Femur (tissue), 1 donor: ENCODE data around the gene PPP1R12C.
A peak's percentile ranks its signal among the peaks of the same experiment; 100 is the strongest.

Experiments
- DNase-seq: peaks from one replicate; pipeline ENCODE4 v3.0.0-alpha.2; 2017

The PPP1R12C gene

DNA sequence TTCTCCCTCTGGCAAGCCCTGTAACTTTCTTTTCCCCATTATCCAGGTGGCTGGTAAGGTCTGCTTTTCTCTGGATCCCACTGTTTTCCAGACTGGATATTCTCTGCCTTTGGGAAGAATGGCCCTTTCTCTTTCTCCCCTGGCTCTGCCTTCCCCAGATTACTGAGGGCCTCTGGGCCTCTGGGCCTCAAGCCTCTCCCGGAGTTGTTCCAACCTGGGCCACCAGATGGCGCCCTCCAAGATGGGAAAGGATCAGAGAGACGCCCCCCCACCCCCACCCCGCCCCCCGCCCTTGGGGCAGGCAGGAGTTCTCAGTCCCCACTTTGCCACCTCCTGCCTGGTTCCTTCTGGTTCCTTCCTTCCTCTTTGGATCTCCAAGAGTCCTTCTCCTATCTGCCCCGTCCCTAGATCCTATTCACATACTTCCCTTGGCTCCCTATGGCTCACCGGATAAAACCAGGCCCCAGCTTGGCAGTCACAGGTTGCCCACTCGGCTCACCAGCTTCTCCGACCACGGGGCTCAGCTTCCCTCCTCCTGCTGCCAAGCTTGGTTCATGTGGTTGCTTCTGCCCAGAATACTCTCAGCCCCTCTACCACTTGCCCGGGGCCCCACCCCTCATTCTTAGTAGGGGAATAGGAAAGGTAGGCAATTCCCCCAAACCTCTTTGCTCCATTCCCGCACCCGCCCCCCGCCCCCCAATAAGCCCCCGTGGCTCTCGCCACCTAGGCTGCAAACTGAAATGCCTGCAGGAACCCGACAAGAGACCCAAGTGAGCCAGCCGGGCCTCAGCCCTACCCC lies 28.7 kb downstream of the PPP1R12C start:
- DNase-seq: peak; percentile 84

DNA sequence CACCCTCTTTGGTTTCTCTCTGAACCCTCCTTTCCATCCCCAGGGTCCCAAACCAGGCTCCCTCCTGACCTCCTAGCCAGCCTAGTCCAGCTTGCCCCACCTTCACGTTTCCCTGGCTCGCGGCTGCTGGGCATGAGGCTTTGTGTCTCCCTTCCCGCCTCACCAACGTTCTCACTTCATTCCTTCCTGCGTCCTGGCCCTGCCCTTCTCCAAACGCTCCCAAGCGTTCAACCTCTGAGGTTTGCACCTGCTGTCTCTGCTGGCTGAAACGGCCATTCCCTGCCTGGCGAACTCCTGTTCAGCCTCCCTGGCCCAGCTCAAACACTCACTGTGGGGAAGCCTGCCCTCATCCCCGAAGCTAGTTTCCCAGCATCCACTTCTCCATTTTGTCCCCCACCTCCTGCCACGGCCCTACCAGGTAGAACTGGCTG lies 29.4 kb downstream of the PPP1R12C start:
- no peak for DNase-seq

DNA sequence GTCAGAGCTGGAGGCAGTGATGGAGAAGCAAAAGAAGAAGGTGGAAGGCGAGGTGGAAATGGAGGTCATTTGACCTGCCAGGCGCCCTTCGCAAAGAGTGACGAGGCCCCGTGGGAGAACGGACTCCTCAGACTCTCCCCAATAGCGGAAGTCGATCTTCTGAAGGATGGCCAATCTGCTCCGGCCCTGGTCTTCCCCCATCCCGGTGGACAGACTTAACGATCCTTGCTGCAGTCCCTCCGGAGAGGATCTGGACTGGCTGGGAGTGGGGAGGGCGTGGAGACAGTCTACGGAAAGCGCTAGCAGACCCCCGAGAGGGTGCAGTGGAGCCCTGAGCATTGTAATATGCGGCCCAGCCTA lies 29.9 kb downstream of the PPP1R12C start:
- DNase-seq: no peak

DNA sequence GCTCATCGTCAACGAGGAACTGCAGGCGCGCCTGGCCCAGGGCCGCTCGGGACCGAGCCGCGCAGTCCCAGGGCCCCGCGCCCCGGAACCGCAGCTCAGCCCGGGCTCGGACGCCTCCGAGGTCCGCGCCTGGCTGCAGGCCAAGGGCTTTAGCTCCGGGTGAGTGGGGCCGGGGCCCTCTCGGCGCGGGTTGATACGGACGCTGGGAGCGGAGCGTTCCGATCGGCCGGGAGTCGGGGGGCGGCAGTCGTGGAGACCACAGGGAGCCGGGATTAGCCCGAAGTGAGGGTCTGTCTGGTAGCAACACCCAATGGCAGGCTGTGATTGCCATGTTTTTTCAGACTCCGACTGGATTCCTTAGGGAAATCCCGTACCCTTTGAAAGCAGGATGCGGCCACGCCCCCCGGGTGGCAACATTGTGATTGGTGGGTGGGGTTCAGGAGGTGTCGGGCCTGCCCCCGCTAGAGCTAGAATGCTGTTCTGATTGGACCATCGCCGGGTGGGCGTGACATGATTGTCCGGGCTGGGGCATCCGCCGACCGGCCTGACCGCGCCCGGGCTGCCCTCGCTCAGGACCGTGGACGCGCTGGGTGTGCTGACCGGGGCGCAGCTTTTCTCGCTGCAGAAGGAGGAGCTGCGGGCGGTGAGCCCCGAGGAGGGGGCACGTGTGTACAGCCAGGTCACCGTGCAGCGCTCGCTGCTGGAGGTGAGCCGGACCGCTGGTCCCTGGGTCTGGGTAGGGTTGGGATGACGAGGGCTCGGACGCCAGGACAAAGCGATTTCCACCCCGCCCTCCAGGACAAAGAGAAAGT lies 30.5 kb downstream of the PPP1R12C start:
- peak; percentile 91 for DNase-seq

DNA sequence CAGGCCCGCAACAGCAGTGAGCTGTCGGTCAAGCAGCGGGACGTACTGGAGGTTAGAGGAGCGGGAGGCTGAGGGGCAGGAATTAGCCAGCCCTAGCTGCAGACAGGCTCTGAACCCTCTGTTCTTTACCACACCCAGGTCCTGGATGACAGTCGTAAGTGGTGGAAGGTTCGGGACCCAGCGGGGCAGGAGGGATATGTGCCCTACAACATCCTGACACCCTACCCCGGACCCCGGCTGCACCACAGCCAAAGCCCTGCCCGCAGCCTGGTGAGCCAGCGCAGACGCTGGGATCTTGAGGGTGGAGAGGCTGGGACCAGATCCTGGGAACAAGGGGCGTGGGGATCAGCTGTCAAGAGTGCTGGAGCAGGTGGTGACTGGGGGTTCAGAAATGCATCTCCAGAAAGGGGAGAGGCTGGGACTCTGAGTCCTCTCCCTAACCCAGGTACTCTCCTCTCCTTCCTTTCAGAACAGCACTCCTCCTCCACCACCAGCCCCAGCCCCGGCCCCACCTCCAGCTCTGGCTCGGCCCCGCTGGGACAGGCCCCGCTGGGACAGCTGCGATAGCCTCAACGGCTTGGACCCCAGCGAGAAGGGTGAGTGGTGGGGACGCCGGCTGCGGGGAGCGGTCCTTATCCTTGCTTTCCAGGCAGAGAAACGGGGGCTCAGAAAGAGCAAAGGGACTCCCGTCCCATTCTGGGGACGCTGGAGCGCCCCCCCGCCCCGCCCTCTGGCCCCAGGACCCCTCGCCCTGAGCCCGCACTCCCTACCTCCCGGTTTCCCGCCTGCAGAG lies 31.3 kb downstream of the PPP1R12C start:
- DNase-seq: no peak

DNA sequence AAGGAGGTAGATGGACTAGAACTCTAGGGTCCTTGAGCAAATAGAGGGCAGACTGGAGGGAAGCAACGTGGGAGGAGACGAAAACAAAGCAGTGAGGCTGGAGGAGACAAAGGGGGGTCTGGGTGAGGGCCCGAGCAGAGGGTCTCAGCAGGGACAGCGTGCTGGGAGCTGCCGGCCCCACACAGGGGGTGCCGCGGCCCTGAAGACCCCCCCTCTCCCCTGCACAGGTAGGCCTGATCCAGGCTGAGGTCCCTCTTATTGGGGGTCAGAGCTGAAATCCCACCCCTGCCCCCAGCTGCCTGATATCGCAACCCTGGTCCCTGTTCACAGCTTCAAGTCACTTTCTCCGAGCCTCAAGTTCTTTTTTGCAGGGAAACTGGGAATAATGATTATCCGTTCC lies 33.0 kb downstream of the PPP1R12C start:
- no peak for DNase-seq

GRCh38 chr19:55083004-55083850 lies 34.2 kb downstream of the PPP1R12C start:
- DNase-seq: no peak

DNA sequence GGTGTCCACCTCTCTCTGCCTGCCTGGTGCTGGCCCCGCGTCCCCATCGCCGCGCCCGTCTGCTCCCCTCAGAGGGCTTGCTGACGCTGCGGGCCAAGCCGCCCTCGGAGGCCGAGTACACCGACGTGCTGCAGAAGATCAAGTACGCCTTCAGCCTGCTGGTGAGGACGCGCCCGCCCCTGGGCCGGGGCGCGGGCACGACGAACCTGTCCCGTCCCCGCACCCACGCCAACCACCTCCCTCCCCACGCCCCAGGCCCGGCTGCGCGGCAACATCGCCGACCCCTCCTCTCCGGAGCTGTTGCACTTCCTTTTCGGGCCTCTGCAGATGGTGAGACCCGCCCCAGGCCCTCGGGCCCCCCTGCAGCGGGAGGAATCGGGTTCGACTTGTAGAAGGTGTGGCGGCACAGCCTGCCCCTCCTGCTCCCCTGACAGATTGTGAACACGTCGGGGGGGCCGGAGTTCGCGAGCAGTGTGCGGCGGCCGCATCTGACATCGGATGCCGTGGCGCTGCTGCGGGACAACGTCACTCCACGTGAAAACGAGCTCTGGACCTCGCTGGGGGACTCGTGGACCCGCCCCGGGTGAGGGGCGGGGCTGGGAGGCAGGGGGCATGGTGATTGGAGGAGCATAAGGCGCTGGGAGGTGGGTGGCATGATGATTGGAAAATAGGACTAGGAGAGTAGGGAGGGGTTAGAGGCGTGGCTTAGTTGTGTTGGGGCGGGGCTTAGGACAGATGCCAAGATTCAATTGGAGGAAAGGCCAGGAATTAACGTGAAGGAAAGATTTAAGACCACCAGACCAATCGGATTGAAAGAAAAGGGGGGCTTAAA lies 35.2 kb downstream of the PPP1R12C start:
- peak; percentile 65 for DNase-seq

GRCh38 chr19:55081770-55082019 lies 35.7 kb downstream of the PPP1R12C start:
- no peak for DNase-seq

- peak; percentile 85 for DNase-seq
Measured at GRCh38 chr19:55080968-55081769, 36.3 kb downstream of the PPP1R12C start.

- peak; percentile 74 for DNase-seq
Measured at GRCh38 chr19:55080121-55080967, 37.1 kb downstream of the PPP1R12C start.

DNA sequence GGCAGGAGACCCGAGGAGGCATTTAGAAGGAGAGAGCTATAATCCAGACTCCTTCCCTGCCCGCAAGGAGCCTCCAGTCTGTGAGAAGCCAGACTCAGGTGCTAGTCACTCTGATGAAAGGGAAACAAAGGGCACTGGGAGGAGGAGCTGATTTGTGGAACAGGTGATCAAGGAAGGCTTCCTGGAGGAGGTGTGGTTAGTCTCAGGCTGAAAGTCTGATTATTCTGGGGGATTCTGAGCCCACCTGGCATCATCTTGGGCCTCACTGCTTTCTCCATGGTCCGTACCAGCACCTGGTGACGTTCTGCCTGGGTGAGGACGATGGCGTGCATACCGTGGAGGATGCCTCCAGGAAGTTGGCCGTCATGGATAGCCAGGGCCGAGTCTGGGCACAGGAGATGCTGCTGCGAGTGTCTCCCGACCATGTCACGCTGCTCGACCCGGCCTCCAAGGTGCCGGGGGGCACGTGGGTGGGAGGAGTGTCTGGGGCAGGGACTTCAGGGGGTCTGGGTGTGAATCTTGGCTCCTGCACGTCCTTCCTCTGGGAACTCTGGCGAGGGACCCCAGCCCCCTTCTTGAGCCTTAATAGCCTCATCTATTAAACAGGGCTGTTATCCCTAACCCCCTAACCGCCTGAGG lies 37.9 kb downstream of the PPP1R12C start:
- DNase-seq: no peak

DNA sequence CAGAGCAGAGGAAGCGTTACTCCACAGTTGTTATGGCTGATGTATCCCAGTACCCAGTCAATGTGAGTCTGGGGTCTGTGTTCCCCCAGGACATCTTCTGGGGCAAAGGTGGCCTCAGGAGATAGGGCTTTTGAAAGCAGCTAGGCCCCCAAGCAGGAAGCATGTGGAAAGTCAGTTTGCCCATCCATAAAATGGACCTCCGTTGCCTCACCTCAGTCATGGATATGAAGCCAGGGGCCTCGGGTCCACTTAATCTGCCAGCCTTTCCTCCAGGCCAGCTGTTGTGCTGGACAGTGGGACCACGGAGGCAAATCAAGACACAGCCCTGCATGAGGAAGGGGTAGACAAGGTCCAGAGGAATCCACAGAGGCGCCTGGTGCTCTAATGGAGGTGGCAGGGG lies 38.4 kb downstream of the PPP1R12C start:
- DNase-seq: no peak

- DNase-seq: no peak
Measured at GRCh38 chr19:55077106-55077505, 40.3 kb downstream of the PPP1R12C start.

GRCh38 chr19:55076321-55076720 lies 41.1 kb downstream of the PPP1R12C start:
- no peak for DNase-seq

GRCh38 chr19:55075371-55075998 lies 42.0 kb downstream of the PPP1R12C start, which contains the start of gene EPS8L1:
Gene EPS8L1 (plus strand): TSS chr19:55075869. CDS start chr19:55076445, 576 bp downstream.
- DNase-seq: no peak

DNA sequence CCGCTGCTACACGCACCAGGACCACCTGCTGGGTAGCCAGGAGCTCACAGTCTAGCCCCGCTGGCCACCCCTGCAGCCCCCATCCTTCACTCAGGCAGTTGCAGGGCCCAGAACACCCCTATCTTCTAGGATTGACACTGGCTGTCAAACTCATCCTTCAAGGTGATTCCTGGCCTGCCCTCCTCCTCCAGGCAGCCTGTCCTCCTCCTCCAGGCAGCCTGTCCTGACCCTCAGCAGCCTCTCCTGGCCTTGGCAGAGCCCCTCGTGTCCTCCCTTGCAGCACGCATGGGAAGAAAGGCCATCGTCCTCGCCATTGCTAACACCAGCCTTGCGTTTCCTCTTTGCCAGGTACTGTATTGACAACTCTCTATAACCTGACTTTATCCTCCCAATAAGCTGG lies 45.5 kb downstream of the PPP1R12C start:
- no peak for DNase-seq

DNA sequence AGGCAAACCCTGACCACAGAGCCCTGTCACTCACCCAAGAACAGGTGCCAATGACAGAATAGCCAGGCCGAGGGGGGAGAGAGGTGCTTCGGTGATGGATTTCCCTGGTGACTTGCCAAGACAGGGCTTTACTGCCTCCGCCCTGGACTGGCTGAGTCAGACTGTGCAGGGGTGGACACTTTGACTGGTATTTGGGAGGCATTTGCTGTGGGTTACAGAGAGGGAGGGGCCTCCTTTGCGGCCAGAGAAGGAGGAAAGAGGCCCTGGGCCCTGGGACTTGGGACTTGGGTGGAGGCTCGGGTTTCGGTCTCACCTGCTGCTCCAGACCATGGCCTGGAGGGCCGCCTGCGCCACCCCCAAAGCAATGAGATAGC lies 46.3 kb downstream of the PPP1R12C start:
- no peak for DNase-seq
